ENCODE results near the gene CCDC85B. TPM values are rescaled to one million over a fixed set of nuclear protein-coding genes. Genes with fewer than 3 reads are reported as not detected.

Gene CCDC85B
- polyA plus RNA-seq, 3 donors: 20.8 to 35.2 (median 24.4) TPM

DNA sequence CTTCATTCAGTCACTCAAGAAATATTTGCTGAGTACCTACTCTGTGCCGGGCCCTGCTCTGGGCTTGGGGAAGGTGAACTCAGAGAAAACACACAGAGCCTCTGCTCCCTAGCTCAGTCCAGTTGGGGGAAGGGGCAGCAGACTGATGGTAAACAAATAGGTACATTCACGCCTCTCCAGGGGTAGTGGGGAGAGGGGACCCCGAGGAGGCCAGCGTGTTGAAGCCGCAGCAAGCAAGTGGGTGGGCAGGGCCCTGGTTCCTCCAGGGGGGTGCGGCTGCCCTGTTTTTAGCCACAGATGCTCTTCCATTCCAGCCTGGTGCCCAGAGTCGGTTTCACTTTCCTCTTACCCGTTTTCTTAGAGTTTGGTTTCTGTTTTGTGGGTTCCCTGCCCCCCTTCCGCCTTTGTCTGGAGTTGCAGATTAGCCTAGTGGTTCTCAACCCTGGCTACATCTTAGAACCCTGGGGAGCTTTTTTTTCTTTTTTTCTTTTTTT lies 37.5 kb downstream of the CCDC85B start:
- Histone ChIP-seq H3K4me2 (replicated peaks; ENCODE audit: extremely low read depth, low read length, poor library complexity, severe bottlenecking) (peak overlapping the region; percentile 80), H3K36me3 (replicated peaks in 1 of 2; ENCODE audit: control insufficient read depth in 1 of 2, insufficient read depth in 2 of 2, low read length in 2 of 2) (peaks cover 4 to 14% of the 10 kb centered on the region in 2 donors), H3K27ac (ENCODE audit: low read depth in 1 of 2, low read length in 2 of 2) (peak overlapping the region; percentile 72 to 90), H3K27me3 (ENCODE audit: control insufficient read depth in 2 of 2, insufficient read depth in 2 of 2, low read length in 2 of 2) (no peaks in the 10 kb centered on the region), H3K79me2 (ENCODE audit: insufficient read depth, low read length) (no peaks in the 10 kb centered on the region), H2AFZ (ENCODE audit: insufficient read depth, low read depth, low read length, poor library complexity, severe bottlenecking) (peak overlapping the region; percentile 94), H3K9me3 (replicated peaks in 1 of 2; ENCODE audit: control insufficient read depth in 1 of 2, insufficient read depth in 1 of 2, low read length in 2 of 2) (no peaks in the 10 kb centered on the region), H3K4me1 (ENCODE audit: control insufficient read depth in 1 of 2, insufficient read depth in 2 of 2, low read length in 2 of 2) (peaks cover 18 to 26% of the 10 kb centered on the region in 2 donors), H4K20me1 (ENCODE audit: insufficient read depth, low read length) (no peaks in the 10 kb centered on the region), H3K4me3 (replicated peaks in 1 of 3; ENCODE audit: low read depth in 2 of 3, low read length in 3 of 3) (peak overlapping the region; percentile 22 to 71 (median 39)), H3K9ac (ENCODE audit: insufficient read depth, low read length, poor library complexity, severe bottlenecking) (peak overlapping the region; percentile 61)
- peaks cover 28% of the 10 kb centered on the region for H3K4me1 Mint-ChIP-seq
- WGBS (ENCODE audit: insufficient coverage): 2% methylated on average over 5 of the region's 9 CpGs
- intact Hi-C loops (cut with micrococcal nuclease): loop anchor here in 1 of 2 donors (5.0 kb wide), 1 partner anchor 41 kb away; the partner anchor contains the start of gene FIBP
- no peaks in the 10 kb centered on the region for H3K9me3 Mint-ChIP-seq
- H3K4me3 Mint-ChIP-seq: peak overlapping the region; percentile 77 to 90
- H3K27ac Mint-ChIP-seq: peak overlapping the region; percentile 85 to 94 (median 93)
- peaks cover 0 to 2% (median 1%) of the 10 kb centered on the region in 3 donors for H3K27me3 Mint-ChIP-seq (ENCODE audit: low read depth in 3 of 3)
- peaks cover 12 to 13% of the 10 kb centered on the region in 2 donors for H3K36me3 Mint-ChIP-seq
- TF ChIP-seq, protein P1, sequence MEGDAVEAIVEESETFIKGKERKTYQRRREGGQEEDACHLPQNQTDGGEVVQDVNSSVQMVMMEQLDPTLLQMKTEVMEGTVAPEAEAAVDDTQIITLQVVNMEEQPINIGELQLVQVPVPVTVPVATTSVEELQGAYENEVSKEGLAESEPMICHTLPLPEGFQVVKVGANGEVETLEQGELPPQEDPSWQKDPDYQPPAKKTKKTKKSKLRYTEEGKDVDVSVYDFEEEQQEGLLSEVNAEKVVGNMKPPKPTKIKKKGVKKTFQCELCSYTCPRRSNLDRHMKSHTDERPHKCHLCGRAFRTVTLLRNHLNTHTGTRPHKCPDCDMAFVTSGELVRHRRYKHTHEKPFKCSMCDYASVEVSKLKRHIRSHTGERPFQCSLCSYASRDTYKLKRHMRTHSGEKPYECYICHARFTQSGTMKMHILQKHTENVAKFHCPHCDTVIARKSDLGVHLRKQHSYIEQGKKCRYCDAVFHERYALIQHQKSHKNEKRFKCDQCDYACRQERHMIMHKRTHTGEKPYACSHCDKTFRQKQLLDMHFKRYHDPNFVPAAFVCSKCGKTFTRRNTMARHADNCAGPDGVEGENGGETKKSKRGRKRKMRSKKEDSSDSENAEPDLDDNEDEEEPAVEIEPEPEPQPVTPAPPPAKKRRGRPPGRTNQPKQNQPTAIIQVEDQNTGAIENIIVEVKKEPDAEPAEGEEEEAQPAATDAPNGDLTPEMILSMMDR (IDR thresholded peaks at IDR 0.05): no peak
- DNase-seq: peak; percentile 65 to 73 (median 68)

DNA sequence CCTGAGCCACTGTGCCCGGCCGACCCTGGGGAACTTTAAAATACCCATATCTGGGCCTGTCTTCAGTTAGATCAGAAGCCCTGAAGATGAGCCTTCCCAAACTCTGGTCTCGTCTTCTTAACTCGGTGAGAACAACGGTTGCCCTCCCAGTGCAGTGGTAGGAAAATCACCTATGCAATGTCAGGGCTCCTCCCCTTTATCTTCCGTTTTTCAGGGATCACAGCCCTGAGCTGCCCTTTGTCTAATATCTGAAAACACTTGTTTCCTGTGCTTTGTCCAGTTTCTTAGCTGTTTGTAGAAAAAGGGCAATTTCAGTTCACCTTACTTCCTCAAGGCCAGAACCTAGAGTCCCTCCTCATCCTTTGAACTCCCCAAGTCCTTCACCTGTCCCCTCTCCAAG lies 38.2 kb downstream of the CCDC85B start:
- Mint-ChIP-seq H3K27ac (peak overlapping the region; percentile 85 to 94 (median 93)), H3K4me1 (peaks cover 28% of the 10 kb centered on the region), H3K27me3 (ENCODE audit: low read depth in 3 of 3) (peaks cover 0 to 2% (median 1%) of the 10 kb centered on the region in 3 donors), H3K9me3 (peaks cover 0 to 3% (median 0%) of the 10 kb centered on the region in 7 donors), H3K4me3 (peak overlapping the region; percentile 77 to 90), H3K36me3 (peaks cover 5 to 6% of the 10 kb centered on the region in 2 donors)
- Histone ChIP-seq H3K79me2 (ENCODE audit: insufficient read depth, low read length) (no peaks in the 10 kb centered on the region), H3K4me2 (replicated peaks; ENCODE audit: extremely low read depth, low read length, poor library complexity, severe bottlenecking) (peak overlapping the region; percentile 80), H3K9ac (ENCODE audit: insufficient read depth, low read length, poor library complexity, severe bottlenecking) (peak overlapping the region; percentile 61), H4K20me1 (ENCODE audit: insufficient read depth, low read length) (no peaks in the 10 kb centered on the region), H3K9me3 (replicated peaks in 1 of 2; ENCODE audit: control insufficient read depth in 1 of 2, insufficient read depth in 1 of 2, low read length in 2 of 2) (no peaks in the 10 kb centered on the region), H3K27ac (ENCODE audit: low read depth in 1 of 2, low read length in 2 of 2) (peak overlapping the region; percentile 72 to 90), H3K4me1 (ENCODE audit: control insufficient read depth in 1 of 2, insufficient read depth in 2 of 2, low read length in 2 of 2) (peaks cover 18 to 26% of the 10 kb centered on the region in 2 donors), H3K27me3 (ENCODE audit: control insufficient read depth in 2 of 2, insufficient read depth in 2 of 2, low read length in 2 of 2) (no peaks in the 10 kb centered on the region), H3K36me3 (replicated peaks in 1 of 2; ENCODE audit: control insufficient read depth in 1 of 2, insufficient read depth in 2 of 2, low read length in 2 of 2) (peaks cover 0 to 7% of the 10 kb centered on the region in 2 donors), H2AFZ (ENCODE audit: insufficient read depth, low read depth, low read length, poor library complexity, severe bottlenecking) (peak overlapping the region; percentile 94), H3K4me3 (replicated peaks in 1 of 3; ENCODE audit: low read depth in 2 of 3, low read length in 3 of 3) (peak overlapping the region in 1 of 3 experiments; percentile 71)
- WGBS (ENCODE audit: insufficient coverage): 71% methylated on average over 2 of the region's 6 CpGs
- TF ChIP-seq, protein P1 (IDR thresholded peaks at IDR 0.05): no peak
- intact Hi-C loops (cut with micrococcal nuclease): loop anchor here in 1 of 2 donors (5.0 kb wide), 1 partner anchor 41 kb away; the partner anchor contains the start of gene FIBP
- DNase-seq: no peak
